IPS DF 19.7 (cell line): Measurements from ENCODE around the gene MAST3.
"Not testable (repeated sequence)": the region's sequence is repeated elsewhere in the genome, so short reads cannot be mapped to it uniquely, and the experiment has no call there.

Experiments used
- DNase-seq: peaks from one replicate; pipeline ENCODE4 v3.0.0-alpha.2; 2013; ENCODE audit warnings: low read depth, low spot score

MAST3 gene

GRCh38 chr19:18157465-18158063, 60.0 kb downstream of the MAST3 start:
- no peak for DNase-seq

- no peak for DNase-seq
Measured at GRCh38 chr19:18158467-18158866, 60.9 kb downstream of the MAST3 start.

DNA sequence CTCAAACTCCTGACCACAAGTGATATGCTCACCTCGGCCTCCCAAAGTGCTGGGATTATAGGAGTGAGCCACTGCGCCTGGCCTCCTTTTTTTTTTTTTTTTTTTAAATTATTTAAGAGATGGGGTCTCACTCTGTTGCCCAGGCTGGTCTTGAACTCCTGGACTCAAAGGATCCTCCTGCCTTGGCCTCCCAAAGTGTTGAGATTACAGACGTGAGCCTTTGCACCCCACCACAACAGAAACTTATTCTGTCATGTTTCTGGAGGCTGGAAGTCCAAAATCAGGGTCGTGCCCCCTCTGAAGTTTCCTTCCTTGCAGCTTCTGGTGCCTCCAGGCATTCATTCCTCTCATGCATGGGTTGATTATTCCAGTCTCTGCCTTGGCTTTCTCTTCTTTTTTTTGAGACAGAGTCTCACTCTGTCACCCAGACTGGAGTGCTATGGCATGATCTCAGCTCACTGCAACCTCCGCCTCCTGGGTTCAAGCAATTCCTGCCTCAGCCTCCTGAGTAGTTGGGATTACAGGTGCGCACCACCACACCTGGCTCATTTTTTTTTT, 61.6 kb downstream of the MAST3 start:
- DNase-seq: not testable (repeated sequence)

DNA sequence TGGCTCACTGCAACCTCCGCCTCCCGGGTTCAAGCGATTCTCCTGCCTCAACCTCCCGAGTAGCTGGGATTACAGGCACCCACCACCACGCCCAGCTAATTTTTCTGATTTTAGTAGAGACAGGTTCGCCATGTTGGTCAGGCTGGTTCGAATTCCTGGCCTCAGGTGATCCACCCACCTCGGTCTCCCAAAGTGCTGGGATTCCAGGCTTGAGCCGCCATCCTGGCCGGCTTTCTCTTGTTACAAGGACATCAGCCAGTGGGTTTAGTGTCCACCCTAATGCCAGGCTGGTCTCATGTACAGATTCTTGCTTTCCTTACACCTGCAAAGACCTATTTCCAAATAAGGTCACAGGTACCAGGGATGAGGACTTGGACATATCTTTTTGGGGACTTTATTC, 62.2 kb downstream of the MAST3 start:
- DNase-seq: no peak

DNA sequence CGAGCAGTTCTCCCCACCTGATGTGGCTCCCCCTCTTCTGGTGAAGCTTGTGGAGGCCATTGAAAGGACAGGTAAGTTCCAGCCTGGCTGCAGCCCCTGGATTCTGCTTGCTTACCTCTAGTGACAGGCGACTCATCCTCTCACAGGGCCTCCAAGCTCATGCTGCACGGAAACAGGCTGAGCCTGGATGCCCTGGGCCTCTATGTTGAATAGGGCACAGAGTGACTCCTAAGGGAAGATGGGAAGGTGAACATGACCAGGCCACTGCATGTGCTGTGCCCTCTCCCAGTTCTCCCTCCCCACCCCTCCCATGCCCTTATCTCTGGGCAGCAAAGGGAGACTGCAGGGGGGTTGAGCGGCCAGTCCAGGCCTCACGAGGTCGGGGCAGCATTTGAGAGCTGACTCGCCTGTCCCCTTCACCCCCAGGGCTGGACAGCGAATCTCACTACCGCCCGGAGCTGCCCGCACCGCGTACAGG, 63.0 kb downstream of the MAST3 start:
- DNase-seq: no peak

GRCh38 chr19:18160971-18161635, 63.5 kb downstream of the MAST3 start:
- DNase-seq: no peak

DNA sequence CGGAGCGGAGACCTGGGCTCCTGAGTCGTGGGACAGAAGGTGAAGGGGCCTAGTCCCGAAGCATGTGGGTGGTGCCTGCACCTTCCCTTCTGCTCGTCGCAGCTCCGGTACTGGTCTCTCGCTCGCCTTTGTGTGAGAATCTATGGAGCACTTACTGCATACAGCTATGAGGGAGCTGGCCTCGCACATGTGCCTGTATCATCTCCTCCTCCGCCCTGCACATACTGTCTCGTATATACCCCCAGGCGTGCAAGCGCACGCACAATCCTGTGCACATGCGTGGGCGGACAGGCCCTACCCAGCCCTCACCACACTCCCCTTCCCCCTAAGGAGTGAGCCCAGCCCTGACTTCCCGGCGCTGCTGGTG, 64.0 kb downstream of the MAST3 start:
- DNase-seq: no peak

GRCh38 chr19:18164072-18164471, 66.5 kb downstream of the MAST3 start:
- no peak for DNase-seq

DNA sequence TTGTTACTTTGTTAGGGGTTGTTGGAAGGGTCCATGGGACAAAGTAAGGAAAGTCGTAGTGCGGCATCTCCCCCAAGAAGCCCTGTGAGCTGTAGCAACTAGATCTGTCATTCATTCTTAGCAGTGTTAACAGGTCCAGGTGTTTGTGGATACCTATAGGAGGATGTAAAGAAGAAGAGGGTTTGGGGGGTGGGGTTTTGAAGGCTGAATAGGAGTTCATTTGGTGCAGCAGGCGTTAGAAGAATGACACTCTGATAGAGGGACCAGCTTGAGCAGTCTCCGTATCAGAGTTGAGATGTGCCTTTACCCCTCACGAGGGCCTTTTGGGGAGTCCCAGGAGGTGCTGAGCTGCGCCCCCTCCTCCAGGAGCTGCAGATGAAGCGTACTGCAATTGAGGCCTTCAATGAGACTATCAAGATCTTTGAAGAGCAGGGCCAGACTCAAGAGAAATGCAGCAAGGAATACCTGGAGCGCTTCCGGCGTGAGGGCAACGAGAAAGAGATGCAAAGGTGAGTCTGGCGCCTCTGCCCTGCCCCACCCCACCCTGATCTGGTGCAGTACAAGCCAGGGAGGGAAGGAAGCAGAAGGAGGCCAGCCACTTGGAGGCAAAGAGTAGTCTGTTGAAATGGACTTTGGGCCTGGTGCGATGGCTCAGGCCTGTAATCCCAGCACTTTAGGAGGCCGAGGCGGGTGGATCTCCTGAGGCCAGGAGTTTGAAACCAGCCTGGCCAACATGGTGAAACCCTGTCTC, 68.4 kb downstream of the MAST3 start:
- DNase-seq: no peak

DNA sequence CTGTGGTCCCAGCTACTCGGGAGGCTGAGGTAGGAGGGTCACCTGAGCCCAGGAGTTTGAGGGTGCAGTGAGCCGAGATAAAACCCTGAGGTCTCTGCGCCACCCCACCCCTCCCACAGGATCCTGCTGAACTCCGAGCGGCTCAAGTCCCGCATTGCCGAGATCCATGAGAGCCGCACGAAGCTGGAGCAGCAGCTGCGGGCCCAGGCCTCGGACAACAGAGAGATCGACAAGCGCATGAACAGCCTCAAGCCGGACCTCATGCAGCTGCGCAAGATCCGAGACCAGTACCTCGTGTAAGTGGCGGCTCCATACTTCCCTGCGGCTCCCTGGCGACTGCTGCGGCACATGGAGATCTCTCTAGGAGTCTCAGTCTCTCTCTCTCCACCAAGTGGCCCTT, 69.4 kb downstream of the MAST3 start:
- no peak for DNase-seq

- no peak for DNase-seq
Measured at GRCh38 chr19:18167975-18168645, 70.5 kb downstream of the MAST3 start.

- no peak for DNase-seq
Measured at GRCh38 chr19:18168673-18169381, 71.2 kb downstream of the MAST3 start.

GRCh38 chr19:18170714-18171255, 73.2 kb downstream of the MAST3 start:
- DNase-seq: no peak

GRCh38 chr19:18171605-18172327, 74.2 kb downstream of the MAST3 start:
- no peak for DNase-seq

DNA sequence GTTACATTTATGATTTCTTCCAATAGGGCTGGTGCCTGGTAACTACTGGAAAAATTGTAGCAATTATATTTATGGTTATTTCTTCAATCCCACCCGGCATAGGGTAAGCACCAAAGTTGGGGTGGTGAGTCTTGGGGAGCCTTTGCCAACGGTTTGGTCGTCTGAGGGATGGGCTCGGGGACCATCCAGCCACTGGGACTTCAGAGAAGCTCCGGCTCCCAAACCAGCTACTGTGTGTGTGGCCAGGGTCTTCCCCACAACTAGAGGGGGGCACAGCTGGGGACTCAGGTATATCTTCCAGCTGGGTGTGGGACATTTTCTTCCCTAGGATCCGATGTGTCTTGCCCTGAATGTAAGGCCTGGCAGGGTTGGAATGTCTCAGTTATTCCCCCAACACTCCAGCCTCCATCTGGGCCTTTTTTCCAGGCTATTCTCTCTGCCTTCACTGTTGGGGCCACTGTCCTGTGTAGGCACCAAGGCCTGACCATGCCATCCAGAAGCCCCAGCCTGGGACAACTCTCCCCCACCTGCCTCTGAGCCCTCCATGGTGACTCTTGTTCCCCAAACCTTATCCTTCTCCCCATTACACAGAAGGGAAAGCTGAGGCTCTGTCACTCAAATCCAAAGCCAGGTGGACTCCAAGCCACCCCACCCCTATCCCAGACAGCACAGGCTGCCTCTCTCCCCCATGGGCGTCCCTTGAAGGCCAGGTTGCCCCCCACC, 74.9 kb downstream of the MAST3 start:
- no peak for DNase-seq

DNA sequence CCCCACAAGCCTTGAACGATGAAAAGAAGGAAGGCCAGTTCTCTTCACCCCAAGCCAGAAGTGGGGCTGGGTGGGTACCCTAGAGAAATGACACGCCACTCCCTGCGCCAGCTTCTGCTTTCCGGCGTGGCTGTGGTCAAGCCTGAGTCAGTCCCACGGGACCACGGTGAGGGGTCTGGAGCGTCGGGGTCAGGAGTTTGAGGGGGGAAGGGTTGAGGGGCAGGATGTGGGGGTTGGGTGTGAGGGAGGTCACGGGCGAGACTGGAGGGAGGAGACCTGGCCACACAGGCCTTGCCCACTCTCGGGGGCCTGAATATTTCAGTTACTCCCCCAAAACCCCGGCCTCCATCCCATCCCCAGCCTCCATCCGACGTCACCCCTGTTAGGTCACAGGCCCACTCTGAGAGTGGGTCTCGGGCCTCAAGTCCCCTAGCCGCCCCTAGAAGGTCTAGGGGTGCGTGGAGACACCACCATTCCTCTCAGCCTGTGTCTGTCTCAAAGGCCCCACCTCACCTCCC, 75.5 kb downstream of the MAST3 start:
- no peak for DNase-seq

- DNase-seq: no peak
Measured at GRCh38 chr19:18173572-18174288, 76.2 kb downstream of the MAST3 start, which contains the start of gene IFI30. IFI30 (plus strand) TSS chr19:18173813; CDS start chr19:18173842, 29 bp downstream.

DNA sequence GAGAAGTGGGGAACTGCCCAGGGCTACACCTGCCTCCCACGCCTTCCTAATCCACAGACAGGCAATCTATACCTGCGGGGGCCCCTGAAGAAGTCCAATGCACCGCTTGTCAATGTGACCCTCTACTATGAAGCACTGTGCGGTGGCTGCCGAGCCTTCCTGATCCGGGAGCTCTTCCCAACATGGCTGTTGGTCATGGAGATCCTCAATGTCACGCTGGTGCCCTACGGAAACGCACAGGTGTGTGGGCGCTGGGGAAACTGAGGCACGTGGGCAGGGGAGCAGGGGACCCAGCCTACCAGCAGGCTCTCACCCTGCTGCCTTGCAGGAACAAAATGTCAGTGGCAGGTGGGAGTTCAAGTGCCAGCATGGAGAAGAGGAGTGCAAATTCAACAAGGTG, 77.4 kb downstream of the MAST3 start:
- DNase-seq: no peak
